Smooth muscle cell (in vitro differentiated cells): Measurements from ENCODE around the gene CAPG. TPM values are rescaled to one million over a fixed set of nuclear protein-coding genes. Genes with fewer than 3 reads are reported as not detected.
A peak's percentile ranks its signal among the peaks of the same experiment; 100 is the strongest.

ENCODE experiments used
- DNase-seq: peaks from one replicate; lab custom pipeline; 2025; ENCODE audit not compliant: unreplicated experiment; lab: John Stamatoyannopoulos, UW
- H2AFZ ChIP-seq: fragments of 200-600 bp; sonication (generic); 2 replicates; pipeline ENCODE4 v1.6.0; 2016; ENCODE audit warnings: antibody characterized with exemption, low read depth, mild to moderate bottlenecking
- H3F3A ChIP-seq: fragments of 200-600 bp; sonication (generic); 2 replicates; pipeline ENCODE4 v1.6.0; 2017; ENCODE audit warnings: antibody characterized with exemption, low read depth
- H3K27ac ChIP-seq: fragments of 200-600 bp; sonication (generic); 2 replicates; pipeline ENCODE4 v1.5.1; 2016; ENCODE audit warnings: low read depth, mild to moderate bottlenecking
- H3K27me3 ChIP-seq: fragments of 200-600 bp; sonication (generic); 2 replicates; pipeline ENCODE4 v1.6.1; 2016; ENCODE audit warnings: low read depth, mild to moderate bottlenecking
- H3K36me3 ChIP-seq: fragments of 200-600 bp; sonication (generic); 2 replicates; pipeline ENCODE4 v1.5.1; 2016; ENCODE audit warnings: low read depth
- H3K4me1 ChIP-seq: fragments of 200-600 bp; sonication (generic); 2 replicates; pipeline ENCODE4 v1.5.1; 2016; ENCODE audit warnings: low read depth
- H3K4me2 ChIP-seq: fragments of 200-600 bp; sonication (generic); 2 replicates; pipeline ENCODE4 v1.6.0; 2016; ENCODE audit warnings: mild to moderate bottlenecking
- H3K4me3 ChIP-seq: fragments of 200-600 bp; sonication (generic); 2 replicates; pipeline ENCODE4 v1.5.1; 2016; ENCODE audit warnings: mild to moderate bottlenecking
- H3K79me2 ChIP-seq: fragments of 200-600 bp; sonication (generic); 2 replicates; pipeline ENCODE4 v1.6.0; 2016; ENCODE audit warnings: low read depth, mild to moderate bottlenecking
- H3K9ac ChIP-seq: fragments of 200-600 bp; sonication (generic); 2 replicates; pipeline ENCODE4 v1.6.0; 2016; ENCODE audit warnings: low read depth
- H3K9me3 ChIP-seq: fragments of 200-600 bp; sonication (generic); replicated peaks from 2 replicates; pipeline ENCODE4 v1.5.1; 2016; ENCODE audit warnings: low read depth
- H4K20me1 ChIP-seq: fragments of 200-600 bp; sonication (generic); 2 replicates; pipeline ENCODE4 v1.6.0; 2016; ENCODE audit warnings: low read depth
- CTCF ChIP-seq: fragments of 200-600 bp; sonication (generic); IDR thresholded peaks from 2 replicates; pipeline ENCODE4 v1.5.1; 2017; ENCODE audit warnings: borderline replicate concordance, mild to moderate bottlenecking, antibody characterized with exemption; ENCODE audit not compliant: insufficient read depth, poor library complexity, severe bottlenecking
- WGBS: methylation state at CpG from one replicate; pipeline ENCODE4 v1.1.7; 2016; ENCODE audit warnings: low lambda C conversion rate; 5-methylcytosine and 5-hydroxymethylcytosine counted together
- polyA plus RNA-seq: library from polyadenylated mRNA; unstranded; fragments of >200 nt; fragmentation: Nextera tagmentation; extraction: Ambion mirVana; gene quantifications from 2 replicates; pipeline ENCODE4 v1.2.1, GENCODE V29; 2016
- small RNA-seq: library from RNA; depleted of rRNA; stranded (forward); fragments of <200 nt; gene quantifications from one replicate; pipeline ENCODE3, GENCODE V24; 2014
- total RNA-seq: library from RNA; depleted of rRNA; stranded (reverse); fragments of >200 nt; gene quantifications from 2 replicates; pipeline ENCODE4 v1.2.3, GENCODE V29; 2014

Gene CAPG
- total and polyA plus RNA-seq, 2 experiments from 2014 or later = 51.6 to 96.2 TPM

- Histone ChIP-seq H3K4me1 (peaks cover 11% of the 10 kb centered on the region), H3K9me3 (no peaks in the 10 kb centered on the region), H3K27ac (peak within 1 kb of the TSS; percentile 36), H3K9ac (peak within 1 kb of the TSS; percentile 86), H3K79me2 (peaks cover 19% of the 10 kb centered on the region), H2AFZ (peak within 1 kb of the TSS; percentile 87), H3K36me3 (no peaks in the 10 kb centered on the region), H3K4me3 (peak within 1 kb of the TSS; percentile 62), H4K20me1 (peaks cover 11% of the 10 kb centered on the region), H3F3A (no peaks in the 10 kb centered on the region), H3K27me3 (no peaks in the 10 kb centered on the region), H3K4me2 (peak within 1 kb of the TSS; percentile 92)
- 1% methylated on average over 42 of the region's 42 CpGs for WGBS
- DNase-seq = peak; percentile 79
- TF ChIP-seq CTCF = no peak
Measured at GRCh38 chr2:85354286-85355072, 55.7 kb downstream of the CAPG start, which contains the start of the genes ELMOD3 and RETSAT. Gene ELMOD3 (plus strand): TSS chr2:85354769. CDS start chr2:85357199, 2,430 bp downstream. Gene RETSAT (minus strand): TSS chr2:85354528. CDS start chr2:85354507, 21 bp downstream.

GRCh38 chr2:85353876-85354285 is 56.3 kb downstream of the CAPG start:
- Histone ChIP-seq H3K27ac (no peak overlapping the region), H3K4me1 (peaks cover 11% of the 10 kb centered on the region), H3K36me3 (no peaks in the 10 kb centered on the region), H4K20me1 (peaks cover 11% of the 10 kb centered on the region), H3K4me2 (peak overlapping the region; percentile 89), H3K27me3 (no peaks in the 10 kb centered on the region), H3K4me3 (peak overlapping the region; percentile 62), H3K9ac (peak overlapping the region; percentile 27), H3K79me2 (peaks cover 19% of the 10 kb centered on the region), H3K9me3 (no peaks in the 10 kb centered on the region), H3F3A (no peaks in the 10 kb centered on the region), H2AFZ (no peak overlapping the region)
- DNase-seq = no peak
- no peak for TF ChIP-seq CTCF
- 35% methylated on average over 16 of the region's 16 CpGs for WGBS

GRCh38 chr2:85347599-85347998 is 62.6 kb downstream of the CAPG start:
- H3F3A ChIP-seq = no peaks in the 10 kb centered on the region
- no peak overlapping the region for H3K9ac ChIP-seq
- H3K4me3 ChIP-seq = no peak overlapping the region
- H3K27ac ChIP-seq = no peak overlapping the region
- no peak for DNase-seq
- H2AFZ ChIP-seq = no peak overlapping the region
- H3K79me2 ChIP-seq = peaks cover 3% of the 10 kb centered on the region
- no peaks in the 10 kb centered on the region for H3K27me3 ChIP-seq
- H3K9me3 ChIP-seq = no peaks in the 10 kb centered on the region
- no peaks in the 10 kb centered on the region for H3K4me1 ChIP-seq
- 92% methylated on average over 3 of the region's 3 CpGs for WGBS
- no peak overlapping the region for H3K4me2 ChIP-seq
- H3K36me3 ChIP-seq = no peaks in the 10 kb centered on the region
- H4K20me1 ChIP-seq = peaks cover 2% of the 10 kb centered on the region
- no peak for TF ChIP-seq CTCF

Small RNA genes within 50 kb of the gene (small RNA-seq; reads per million reads assigned to genes)
- not detected for gene AC062037.1
- gene AC062037.2 = 0.13 reads per million
- not detected for gene RF00019
- not detected for gene RN7SL113P
- gene RN7SL251P = not detected

Other genes starting within 250 kb of the CAPG start
- gene TGOLN2, start 82.4 kb downstream of the CAPG start, total RNA-seq = 51.4 and 52.0 TPM in 2 replicates
- 34.4 and 37.1 TPM in 2 replicates for gene TGOLN2, start 82.4 kb downstream of the CAPG start, polyA plus RNA-seq
- gene RETSAT, start 55.8 kb downstream of the CAPG start, total RNA-seq = 24.1 and 29.9 TPM in 2 replicates
- gene RETSAT, start 55.8 kb downstream of the CAPG start, polyA plus RNA-seq = 17.9 and 20.6 TPM in 2 replicates
- 13.3 and 28.2 TPM in 2 replicates for gene ELMOD3, start 55.6 kb downstream of the CAPG start, total RNA-seq
- gene ELMOD3, start 55.6 kb downstream of the CAPG start, polyA plus RNA-seq = 15.2 and 16.4 TPM in 2 replicates
- not detected in 2 replicates for gene SH2D6, start 8.3 kb upstream of the CAPG start, total RNA-seq
- gene SH2D6, start 8.3 kb upstream of the CAPG start, polyA plus RNA-seq = not detected in 2 replicates
- 93.8 and 108 TPM in 2 replicates for gene MAT2A, start 128.8 kb upstream of the CAPG start, total RNA-seq
- 108 and 126 TPM in 2 replicates for gene MAT2A, start 128.8 kb upstream of the CAPG start, polyA plus RNA-seq
- 44.0 and 83.2 TPM in 2 replicates for gene GGCX, start 151.1 kb upstream of the CAPG start, total RNA-seq
- gene GGCX, start 151.1 kb upstream of the CAPG start, polyA plus RNA-seq = 33.2 and 44.5 TPM in 2 replicates
- gene VAMP8, start 167.2 kb upstream of the CAPG start, total RNA-seq = 9.4 and 15.1 TPM in 2 replicates
- gene VAMP8, start 167.2 kb upstream of the CAPG start, polyA plus RNA-seq = 17.5 and 72.9 TPM in 2 replicates
- gene VAMP5, start 174.1 kb upstream of the CAPG start, total RNA-seq = 5.0 and 6.6 TPM in 2 replicates
- 35.0 and 35.9 TPM in 2 replicates for gene VAMP5, start 174.1 kb upstream of the CAPG start, polyA plus RNA-seq
- gene RNF181, start 185.4 kb upstream of the CAPG start, total RNA-seq = 167 and 195 TPM in 2 replicates
- 316 and 328 TPM in 2 replicates for gene RNF181, start 185.4 kb upstream of the CAPG start, polyA plus RNA-seq
- 7.7 and 9.1 TPM in 2 replicates for gene TMEM150A, start 192.3 kb upstream of the CAPG start, total RNA-seq
- gene TMEM150A, start 192.3 kb upstream of the CAPG start, polyA plus RNA-seq = 20.0 and 24.1 TPM in 2 replicates
- gene C2orf68, start 201.7 kb upstream of the CAPG start, total RNA-seq = 7.9 and 9.1 TPM in 2 replicates
- 10.1 and 11.6 TPM in 2 replicates for gene C2orf68, start 201.7 kb upstream of the CAPG start, polyA plus RNA-seq
- gene USP39, start 205.8 kb upstream of the CAPG start, total RNA-seq = 58.5 and 74.3 TPM in 2 replicates
- gene USP39, start 205.8 kb upstream of the CAPG start, polyA plus RNA-seq = 39.5 and 45.9 TPM in 2 replicates